ENCODE measurements around the gene EMILIN1.
A peak's percentile ranks its signal among the peaks of the same experiment; 100 is the strongest.

Gene EMILIN1

GRCh38 chr2:27078267-27079194 lies at the start of gene EMILIN1:
Gene EMILIN1 (plus strand): TSS chr2:27078615. CDS start chr2:27079066, 451 bp downstream.
- no peak for DNase-seq (ENCODE audit: low read depth)

GRCh38 chr2:27029051-27029450 lies 49.4 kb upstream of the EMILIN1 start:
- DNase-seq (ENCODE audit: low read depth), result no peak

- DNase-seq (ENCODE audit: low read depth), result peak; percentile 63
These were observed 45.7 kb upstream of the EMILIN1 start, which contains the start of gene TMEM214 for GRCh38 chr2:27032495-27033252. Gene TMEM214 (plus strand): TSS chr2:27032965. CDS start chr2:27033016, 51 bp downstream.

- no peak for DNase-seq (ENCODE audit: low read depth)
These were observed 45.1 kb upstream of the EMILIN1 start for GRCh38 chr2:27033253-27033852.

- no peak for DNase-seq (ENCODE audit: low read depth)
These were observed 40.4 kb upstream of the EMILIN1 start for GRCh38 chr2:27038012-27038411.

GRCh38 chr2:27038631-27039339 lies 39.6 kb upstream of the EMILIN1 start:
- DNase-seq (ENCODE audit: low read depth), result no peak

- no peak for DNase-seq (ENCODE audit: low read depth)
These were observed 39.0 kb upstream of the EMILIN1 start for GRCh38 chr2:27039426-27039825.

- DNase-seq (ENCODE audit: low read depth), result no peak
These were observed 38.5 kb upstream of the EMILIN1 start for GRCh38 chr2:27039871-27040270.

GRCh38 chr2:27040282-27040681 lies 38.1 kb upstream of the EMILIN1 start:
- DNase-seq (ENCODE audit: low read depth), result no peak

GRCh38 chr2:27041752-27042151 lies 36.7 kb upstream of the EMILIN1 start:
- DNase-seq (ENCODE audit: low read depth), result no peak

GRCh38 chr2:27042159-27042661 lies 36.2 kb upstream of the EMILIN1 start:
- no peak for DNase-seq (ENCODE audit: low read depth)

GRCh38 chr2:27042985-27043634 lies 35.3 kb upstream of the EMILIN1 start:
- no peak for DNase-seq (ENCODE audit: low read depth)

- peak; percentile 50 for DNase-seq (ENCODE audit: low read depth)
These were observed 28.8 kb upstream of the EMILIN1 start for GRCh38 chr2:27049422-27050280.

GRCh38 chr2:27050281-27050995 lies 28.0 kb upstream of the EMILIN1 start:
- DNase-seq (ENCODE audit: low read depth), result peak; percentile 83

- peak; percentile 90 for DNase-seq (ENCODE audit: low read depth)
These were observed 27.2 kb upstream of the EMILIN1 start, which contains the start of gene AGBL5 for GRCh38 chr2:27050996-27051901. Gene AGBL5 (plus strand): TSS chr2:27051668. CDS start chr2:27052959, 1,291 bp downstream.

GRCh38 chr2:27051902-27052645 lies 26.3 kb upstream of the EMILIN1 start:
- no peak for DNase-seq (ENCODE audit: low read depth)

- no peak for DNase-seq (ENCODE audit: low read depth)
These were observed 25.1 kb upstream of the EMILIN1 start for GRCh38 chr2:27053321-27053720.

Data from stimulated activated CD8-positive, alpha-beta memory T cell treated with anti-CD3 and anti-CD28 coated beads, Interleukin-7, amount 100 ng/mL, for 24 hours (primary cell).